Measurements from ENCODE around the gene DENND1C.

DNA sequence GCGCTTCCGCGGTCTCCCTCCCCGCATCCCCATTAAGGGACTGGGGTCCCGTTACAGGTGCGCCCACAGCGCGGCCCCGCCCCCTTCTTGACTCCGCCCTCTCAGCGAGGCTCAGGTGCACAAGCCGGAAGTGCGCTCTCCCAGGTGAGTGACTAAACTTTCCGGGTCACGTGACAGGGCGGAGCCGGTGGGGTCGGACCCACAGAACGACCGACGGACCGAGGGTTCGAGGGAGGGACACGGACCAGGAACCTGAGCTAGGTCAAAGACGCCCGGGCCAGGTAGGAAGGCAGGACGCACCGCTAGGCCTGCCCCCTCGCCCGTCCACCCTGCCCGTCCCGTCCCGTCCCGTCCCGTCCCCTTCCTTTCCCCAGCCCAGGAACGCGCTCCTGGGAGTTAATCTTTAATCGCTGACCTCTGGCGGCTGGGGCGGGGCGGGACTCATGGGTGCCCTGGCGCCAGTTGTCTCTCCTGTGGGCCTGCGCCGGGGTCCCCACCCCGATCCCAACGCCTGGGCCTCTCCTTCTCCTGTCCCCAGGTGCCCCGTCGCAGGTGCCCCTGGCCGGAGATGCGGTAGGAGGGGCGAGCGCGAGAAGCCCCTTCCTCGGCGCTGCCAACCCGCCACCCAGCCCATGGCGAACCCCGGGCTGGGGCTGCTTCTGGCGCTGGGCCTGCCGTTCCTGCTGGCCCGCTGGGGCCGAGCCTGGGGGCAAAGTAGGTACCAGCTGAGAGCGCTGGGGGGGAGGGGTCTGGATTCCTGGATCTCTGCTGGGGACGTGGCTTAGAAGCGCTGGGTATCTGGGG lies 17.3 kb downstream of the DENND1C start, which contains the start of gene CRB3:
- TF ChIP-seq, protein P1, sequence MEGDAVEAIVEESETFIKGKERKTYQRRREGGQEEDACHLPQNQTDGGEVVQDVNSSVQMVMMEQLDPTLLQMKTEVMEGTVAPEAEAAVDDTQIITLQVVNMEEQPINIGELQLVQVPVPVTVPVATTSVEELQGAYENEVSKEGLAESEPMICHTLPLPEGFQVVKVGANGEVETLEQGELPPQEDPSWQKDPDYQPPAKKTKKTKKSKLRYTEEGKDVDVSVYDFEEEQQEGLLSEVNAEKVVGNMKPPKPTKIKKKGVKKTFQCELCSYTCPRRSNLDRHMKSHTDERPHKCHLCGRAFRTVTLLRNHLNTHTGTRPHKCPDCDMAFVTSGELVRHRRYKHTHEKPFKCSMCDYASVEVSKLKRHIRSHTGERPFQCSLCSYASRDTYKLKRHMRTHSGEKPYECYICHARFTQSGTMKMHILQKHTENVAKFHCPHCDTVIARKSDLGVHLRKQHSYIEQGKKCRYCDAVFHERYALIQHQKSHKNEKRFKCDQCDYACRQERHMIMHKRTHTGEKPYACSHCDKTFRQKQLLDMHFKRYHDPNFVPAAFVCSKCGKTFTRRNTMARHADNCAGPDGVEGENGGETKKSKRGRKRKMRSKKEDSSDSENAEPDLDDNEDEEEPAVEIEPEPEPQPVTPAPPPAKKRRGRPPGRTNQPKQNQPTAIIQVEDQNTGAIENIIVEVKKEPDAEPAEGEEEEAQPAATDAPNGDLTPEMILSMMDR (conservative IDR thresholded peaks at IDR 0.05; ENCODE audit: low read length), result no peak
- no peak for TF ChIP-seq EZH2phosphoT487 (IDR thresholded peaks at IDR 0.05; ENCODE audit: borderline replicate concordance, low read depth, low read length)

Data from OCI-LY7 (cell line).